T-cell (primary cell): ENCODE measurements around the gene HDAC8. TPM values are rescaled to one million over a fixed set of nuclear protein-coding genes. Genes with fewer than 3 reads are reported as not detected.

ENCODE experiments used
- ATAC-seq, 4 experiments: fragments of 200-7000 bp in 3 of 4; fragments of 150-1000 bp in 1 of 4; cut with Tn5 transposase; replicated peaks in 1 of 4; 1 replicate in 3 of 4; 2 replicates in 1 of 4; pipeline ENCODE4 v1.10.0; 2021; ENCODE audit warnings: moderate library complexity in 3 of 4, mild to moderate bottlenecking in 2 of 4, moderate number of reproducible peaks in 1 of 4
- CTCF ChIA-PET, 2 donors: fragments of 300-600 bp; sonication (Branson Sonifier 250); formaldehyde crosslinking; loops; one replicate each; lab custom pipeline; 2022; ENCODE audit warnings: antibody characterized with exemption in 2 of 2; lab: Charles Lee
- POLR2A ChIA-PET, 2 donors: fragments of 300-600 bp; sonication (Branson Sonifier 250); formaldehyde crosslinking; loops; one replicate each; lab custom pipeline; 2022; ENCODE audit warnings: antibody characterized with exemption in 2 of 2; lab: Charles Lee
- DNase-seq, 35 experiments: peaks; one replicate each; pipeline versions ENCODE4 v3.0.0 to v3.0.0-alpha.2; 2013 to 2023
- H3K27ac ChIP-seq: one replicate; pipeline ENCODE4 v1.5.1; 2013; ENCODE audit warnings: low read length
- H3K27me3 ChIP-seq, 2 experiments: replicated peaks in 1 of 2; 1 replicate in 1 of 2; 2 replicates in 1 of 2; pipeline versions ENCODE4 v1.6.1 to v1.7.0; 2013; ENCODE audit warnings: low read length in 1 of 2, mixed read lengths in 1 of 2; ENCODE audit not compliant: control insufficient read depth in 2 of 2, insufficient read depth in 2 of 2; ENCODE audit errors: extremely low read depth in 1 of 2
- H3K36me3 ChIP-seq, 2 donors: 1 replicate in 1 of 2; 2 replicates in 1 of 2; pipeline versions ENCODE4 v1.6.1 to v1.7.0; 2013; ENCODE audit warnings: low read length in 1 of 2; ENCODE audit not compliant: control insufficient read depth in 2 of 2, insufficient read depth in 1 of 2; ENCODE audit errors: extremely low read depth in 1 of 2
- H3K4me1 ChIP-seq, 2 experiments: 1 replicate in 1 of 2; 2 replicates in 1 of 2; pipeline versions ENCODE4 v1.6.1 to v1.7.0; 2013; ENCODE audit warnings: low read length in 2 of 2, mixed read lengths in 1 of 2; ENCODE audit not compliant: insufficient read depth in 2 of 2, control insufficient read depth in 1 of 2; ENCODE audit errors: extremely low read depth in 1 of 2
- H3K4me3 ChIP-seq, 2 donors: 1 replicate in 1 of 2; 2 replicates in 1 of 2; pipeline versions ENCODE4 v1.5.1 to v1.7.0; 2013; ENCODE audit warnings: mild to moderate bottlenecking in 2 of 2, low read length in 1 of 2, moderate library complexity in 1 of 2; ENCODE audit not compliant: control insufficient read depth in 1 of 2; ENCODE audit errors: extremely low read depth in 1 of 2
- H3K9me3 ChIP-seq: 2 replicates; pipeline ENCODE4 v1.7.0; 2013
- H3K27ac Mint-ChIP-seq, 2 donors: one replicate each; pipeline ENCODE4 v1.8.0; 2020 to 2021; ENCODE audit warnings: mild to moderate bottlenecking in 2 of 2, mixed read lengths in 2 of 2
- H3K27me3 Mint-ChIP-seq, 2 donors: one replicate each; pipeline ENCODE4 v1.8.0; 2021 to 2022; ENCODE audit warnings: mixed read lengths in 2 of 2
- H3K36me3 Mint-ChIP-seq: one replicate; pipeline ENCODE4 v1.8.0; 2021; ENCODE audit warnings: mixed read lengths
- H3K4me1 Mint-ChIP-seq, 3 donors: one replicate each; pipeline ENCODE4 v1.8.0; 2020 to 2022; ENCODE audit warnings: mixed read lengths in 3 of 3, mild to moderate bottlenecking in 1 of 3
- H3K4me3 Mint-ChIP-seq, 3 donors: one replicate each; pipeline ENCODE4 v1.8.0; 2020 to 2022; ENCODE audit warnings: mild to moderate bottlenecking in 3 of 3, mixed read lengths in 3 of 3, moderate library complexity in 3 of 3
- H3K9me3 Mint-ChIP-seq, 3 donors: one replicate each; pipeline ENCODE4 v1.8.0; 2020 to 2022; ENCODE audit warnings: mixed read lengths in 3 of 3
- WGBS: methylation state at CpG from one replicate; pipeline ENCODE4 v1.1.5; 2013; ENCODE audit warnings: missing lambda C conversion rate; ENCODE audit not compliant: insufficient coverage; 5-methylcytosine and 5-hydroxymethylcytosine counted together
- total RNA-seq, 35 experiments: library from RNA in 6 of 35; stranded (reverse) in 6 of 35; fragments of 120-200 nt in 1 of 35; gene quantifications; one replicate each; pipeline versions ENCODE4 v1.2.1 to v1.2.4 and lab custom pipeline; 2013 to 2026

HDAC8 gene
- total RNA-seq, 5 donors from 2014 or later (not counting 1 experiment from before 2014, with no cell fraction given), result 15.7 to 19.1 (median 16.9) TPM

DNA sequence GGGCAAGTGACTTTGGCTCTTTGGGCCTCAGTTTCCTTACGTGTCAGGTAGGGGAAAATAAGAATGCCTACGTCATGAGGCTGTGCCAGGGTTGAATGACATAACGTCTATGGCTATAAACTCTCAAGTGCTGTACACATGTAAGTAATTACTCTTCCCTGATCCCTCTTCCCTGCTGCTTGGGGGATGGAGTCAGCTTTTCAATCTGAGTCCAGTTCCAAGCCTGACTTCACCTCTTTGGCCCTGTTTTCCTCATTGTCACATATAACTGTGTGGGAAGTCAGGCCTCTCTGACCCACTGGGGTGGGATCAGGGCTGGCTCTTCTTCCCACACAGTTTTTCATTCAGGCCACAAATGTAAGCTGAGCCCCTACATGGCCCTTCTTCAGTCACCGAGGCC is 255.5 kb downstream of the HDAC8 start:
- H3K36me3 ChIP-seq, result no peaks in the 10 kb centered on the region
- no peak overlapping the region for H3K27ac ChIP-seq
- H3K9me3 ChIP-seq, result no peaks in the 10 kb centered on the region
- POLR2A ChIA-PET, result no interaction called here
- H3K27me3 ChIP-seq, result no peaks in the 10 kb centered on the region
- Mint-ChIP-seq H3K27ac (no peak overlapping the region), H3K9me3 (no peaks in the 10 kb centered on the region), H3K27me3 (peaks cover 10 to 16% of the 10 kb centered on the region in 2 donors), H3K4me3 (no peak overlapping the region), H3K4me1 (no peaks in the 10 kb centered on the region), H3K36me3 (no peaks in the 10 kb centered on the region)
- WGBS, result no CpG with 5 or more reads among the region's 4 CpGs
- CTCF ChIA-PET, result no interaction called here
- no peak overlapping the region for H3K4me3 ChIP-seq
- ATAC-seq (no peak), DNase-seq (no peak)
- H3K4me1 ChIP-seq, result no peaks in the 10 kb centered on the region

DNA sequence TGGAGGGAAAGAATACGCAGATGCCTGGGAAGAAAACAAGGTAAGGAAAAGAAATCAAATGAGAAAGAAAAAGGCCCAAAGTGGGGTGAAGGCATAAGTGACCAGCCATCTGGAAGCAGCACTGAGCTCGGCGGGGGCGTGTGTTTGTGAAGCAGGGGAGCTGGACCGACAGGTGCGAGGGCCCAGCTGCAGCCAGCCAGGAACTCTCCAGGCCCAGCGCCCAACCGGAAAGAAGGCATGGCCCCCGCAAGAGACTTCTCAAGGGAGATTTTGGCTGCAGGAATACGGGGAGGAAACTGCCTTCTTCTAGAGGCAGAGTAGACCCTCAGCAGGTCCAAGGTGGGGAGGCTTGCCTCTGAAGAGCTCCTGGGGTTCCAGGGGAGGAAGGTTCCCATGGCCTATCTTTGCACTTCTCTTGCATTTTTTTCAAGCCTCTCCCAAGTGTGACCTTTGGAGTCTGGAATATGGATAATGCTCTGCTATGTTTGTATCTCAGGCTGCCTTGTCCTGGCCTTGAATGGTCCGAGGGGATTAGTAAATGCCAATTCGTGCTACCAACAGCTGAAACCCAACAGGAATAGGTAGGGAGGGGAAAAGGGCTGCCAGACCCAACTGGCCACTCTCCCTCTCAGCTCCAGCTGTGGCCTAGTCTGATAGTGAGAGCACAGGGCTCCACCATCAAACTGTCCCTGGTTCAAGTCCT is 256.1 kb downstream of the HDAC8 start:
- Mint-ChIP-seq H3K36me3 (no peaks in the 10 kb centered on the region), H3K9me3 (no peaks in the 10 kb centered on the region), H3K4me1 (no peaks in the 10 kb centered on the region), H3K27ac (no peak overlapping the region), H3K4me3 (no peak overlapping the region), H3K27me3 (peaks cover 10 to 17% of the 10 kb centered on the region in 2 donors)
- WGBS, result 86% methylated on average over 8 of the region's 12 CpGs
- ChIA-PET POLR2A (no interaction called here), CTCF (no interaction called here)
- Histone ChIP-seq H3K9me3 (no peaks in the 10 kb centered on the region), H3K4me1 (no peaks in the 10 kb centered on the region), H3K4me3 (no peak overlapping the region), H3K27ac (no peak overlapping the region), H3K27me3 (peaks cover 0 to 1% of the 10 kb centered on the region in 2 experiments), H3K36me3 (no peaks in the 10 kb centered on the region)
- ATAC-seq, result no peak
- no peak for DNase-seq

DNA sequence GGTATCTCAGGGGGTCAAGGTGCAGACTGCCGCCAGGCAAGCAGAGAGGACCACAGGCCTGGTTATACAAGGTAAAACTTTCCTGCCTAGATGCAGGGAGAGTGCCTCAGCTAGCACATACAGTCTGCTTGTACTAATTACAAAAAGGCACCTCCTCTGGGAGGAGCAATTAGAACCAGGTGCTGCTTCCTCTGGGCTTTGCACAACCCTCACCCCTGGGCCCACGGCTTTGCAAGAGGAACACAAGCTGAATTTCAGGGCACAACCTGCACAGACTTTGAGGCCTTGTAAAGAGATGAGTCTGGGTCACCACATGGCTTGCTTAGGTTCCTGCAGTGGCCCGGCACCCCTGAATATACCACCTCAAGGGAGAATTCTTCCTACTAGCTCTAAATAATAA is 257.8 kb downstream of the HDAC8 start:
- Histone ChIP-seq H3K4me3 (no peak overlapping the region), H3K4me1 (no peaks in the 10 kb centered on the region), H3K36me3 (no peaks in the 10 kb centered on the region), H3K9me3 (no peaks in the 10 kb centered on the region), H3K27ac (no peak overlapping the region), H3K27me3 (peaks cover under 1 to 5% of the 10 kb centered on the region in 2 experiments)
- ATAC-seq (no peak), DNase-seq (no peak)
- Mint-ChIP-seq H3K27ac (no peak overlapping the region), H3K9me3 (no peaks in the 10 kb centered on the region), H3K36me3 (no peaks in the 10 kb centered on the region), H3K4me1 (no peaks in the 10 kb centered on the region), H3K27me3 (peaks cover 10 to 19% of the 10 kb centered on the region in 2 donors), H3K4me3 (no peak overlapping the region)
- WGBS, result no CpG with 5 or more reads among the region's 3 CpGs
- POLR2A ChIA-PET, result no interaction called here
- CTCF ChIA-PET, result no interaction called here

DNA sequence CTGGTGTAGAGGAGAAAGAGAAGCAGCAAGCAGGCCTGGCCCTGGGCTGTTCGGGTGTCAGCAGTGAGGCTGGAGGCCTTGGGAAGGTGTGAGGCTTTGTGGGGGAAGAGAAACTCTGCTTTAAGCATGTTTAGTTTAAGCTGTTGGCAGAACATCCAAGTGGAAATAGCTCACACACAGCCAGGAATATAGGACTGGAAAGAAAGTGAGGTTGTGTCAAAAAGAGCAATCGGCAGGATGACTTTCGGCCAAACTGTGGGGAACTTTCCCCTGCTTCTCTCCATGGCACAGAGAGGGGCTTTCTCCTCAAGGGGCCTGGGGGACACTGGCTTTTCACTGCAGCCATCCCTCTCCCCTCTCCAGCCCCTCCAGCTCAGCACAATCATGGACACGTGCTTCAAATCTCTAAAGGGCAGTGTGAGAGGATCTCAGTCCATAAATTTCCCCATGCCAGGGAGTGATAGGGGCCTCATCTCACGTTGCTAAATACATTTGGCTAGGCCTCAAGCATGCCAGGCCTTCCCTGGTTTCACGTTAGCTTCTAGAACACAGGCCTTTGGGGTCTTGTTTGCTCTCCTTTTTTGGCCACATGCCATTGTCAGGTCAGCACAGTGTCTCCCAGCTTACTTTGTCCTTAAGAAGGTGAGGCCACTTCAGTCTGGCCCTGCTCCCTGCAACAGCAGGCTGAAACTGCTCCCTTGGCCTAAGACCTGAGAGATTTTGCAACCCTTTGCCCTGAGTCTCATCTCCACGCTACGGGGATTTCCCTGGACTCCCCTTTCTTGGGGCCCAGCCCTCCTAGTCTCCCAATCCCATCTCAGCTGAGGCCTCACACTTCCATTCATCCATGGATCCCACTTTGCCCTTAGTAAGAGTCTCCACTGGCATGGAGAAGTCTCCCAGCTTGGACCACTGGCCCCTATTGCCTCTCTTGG is 258.7 kb downstream of the HDAC8 start:
- WGBS, result 100% methylated on average over 1 of the region's 8 CpGs
- CTCF ChIA-PET, result no interaction called here

DNA sequence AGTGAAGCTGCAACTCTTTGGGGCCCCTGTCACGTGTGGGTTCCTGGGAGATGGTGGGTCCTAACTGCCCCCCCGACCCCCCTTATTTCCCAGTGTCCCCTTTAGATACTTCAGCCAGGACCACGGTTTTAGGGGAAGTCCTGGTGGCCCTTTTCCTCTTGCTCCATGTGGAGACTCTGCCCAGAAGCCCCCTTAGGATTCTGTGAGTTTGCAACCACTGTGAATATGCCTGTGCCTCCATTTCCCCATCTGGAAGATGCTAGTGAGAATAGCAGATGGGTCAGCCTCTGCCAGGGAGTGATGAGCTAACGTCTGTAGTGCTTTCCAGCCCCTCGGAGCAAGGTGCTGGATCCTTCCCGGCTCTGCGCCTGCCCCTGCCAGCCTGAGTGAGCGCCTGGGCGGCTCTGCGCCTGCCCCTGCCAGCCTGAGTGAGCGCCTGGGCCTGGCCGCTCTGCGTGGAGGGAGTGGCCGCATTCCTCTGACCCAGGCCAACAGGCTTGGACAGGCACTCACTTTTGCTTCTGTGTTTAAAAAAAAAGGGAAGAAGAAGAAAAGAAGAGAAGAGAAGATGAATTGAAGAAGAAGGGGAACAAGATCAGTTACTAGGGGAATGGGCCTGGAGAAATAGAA is 260.2 kb downstream of the HDAC8 start:
- ChIA-PET CTCF (no interaction called here), POLR2A (no interaction called here)
- DNase-seq (no peak), ATAC-seq (no peak)
- no peaks in the 10 kb centered on the region for H3K9me3 Mint-ChIP-seq
- no peaks in the 10 kb centered on the region for H3K36me3 Mint-ChIP-seq
- H3K4me1 ChIP-seq, result peaks cover 3 to 20% of the 10 kb centered on the region in 2 experiments
- H3K27ac Mint-ChIP-seq, result no peak overlapping the region
- H3K4me3 Mint-ChIP-seq, result no peak overlapping the region
- peaks cover 29 to 42% of the 10 kb centered on the region in 2 donors for H3K27me3 Mint-ChIP-seq
- peaks cover 2 to 28% of the 10 kb centered on the region in 2 experiments for H3K27me3 ChIP-seq
- no peak overlapping the region for H3K27ac ChIP-seq
- H3K36me3 ChIP-seq, result no peaks in the 10 kb centered on the region
- 73% methylated on average over 3 of the region's 14 CpGs for WGBS
- no peaks in the 10 kb centered on the region for H3K9me3 ChIP-seq
- H3K4me3 ChIP-seq, result no peak overlapping the region
- H3K4me1 Mint-ChIP-seq, result peaks cover 19 to 22% (median 19%) of the 10 kb centered on the region in 3 donors

More for the DNA sequence above, 258.7 kb downstream of the HDAC8 start:
- Histone ChIP-seq H3K27ac (no peak overlapping the region), H3K4me3 (no peak overlapping the region), H3K9me3 (no peaks in the 10 kb centered on the region), H3K36me3 (no peaks in the 10 kb centered on the region), H3K4me1 (peaks cover 0 to 6% of the 10 kb centered on the region in 2 experiments), H3K27me3 (peaks cover 2 to 14% of the 10 kb centered on the region in 2 experiments)
- POLR2A ChIA-PET, result no interaction called here
- peaks cover 18 to 28% of the 10 kb centered on the region in 2 donors for H3K27me3 Mint-ChIP-seq
- ATAC-seq (no peak), DNase-seq (no peak)
- H3K9me3 Mint-ChIP-seq, result no peaks in the 10 kb centered on the region
- H3K4me1 Mint-ChIP-seq, result peaks cover 5 to 8% (median 6%) of the 10 kb centered on the region in 3 donors
- H3K4me3 Mint-ChIP-seq, result no peak overlapping the region
- no peak overlapping the region for H3K27ac Mint-ChIP-seq
- H3K36me3 Mint-ChIP-seq, result no peaks in the 10 kb centered on the region
